H1 (cell line): ENCODE results near the gene MCEMP1. TPM values are rescaled to one million over a fixed set of nuclear protein-coding genes. Genes with fewer than 3 reads are reported as not detected.

Source experiments
- CTCF ChIA-PET: fragments of 300-600 bp; sonication (Branson Sonifier 250); formaldehyde crosslinking; loops from one replicate; lab custom pipeline; 2021; ENCODE audit not compliant: partially characterized antibody; lab: Charles Lee
- POLR2A ChIA-PET: fragments of 300-600 bp; sonication (Branson Sonifier 250); formaldehyde crosslinking; loops from one replicate; lab custom pipeline; 2021; ENCODE audit warnings: inconsistent platforms; ENCODE audit not compliant: partially characterized antibody; lab: Charles Lee
- DNase-seq, 2 experiments: peaks; one replicate each; pipeline versions ENCODE4 v3.0.0 to v3.0.0-alpha.2; 2010 to 2022; ENCODE audit warnings: low spot score in 2 of 2, low read depth in 1 of 2, mixed read lengths in 1 of 2
- FAIRE-seq: peaks from 2 replicates; lab custom pipeline; 2011; peaks lifted over from hg19 to GRCh38; lab: Jason Lieb, UNC
- H2AFZ ChIP-seq: 2 replicates; pipeline ENCODE4 v1.8.1; 2012; ENCODE audit warnings: low read length, inconsistent platforms
- H2AK5ac ChIP-seq: 2 replicates; pipeline ENCODE4 v1.6.1; 2013; ENCODE audit warnings: low read depth, low read length
- H2BK120ac ChIP-seq: replicated peaks from 2 replicates; pipeline ENCODE3; 2013; ENCODE audit warnings: low read depth, low read length, inconsistent platforms
- H2BK12ac ChIP-seq: 2 replicates; pipeline ENCODE4 v1.6.1; 2013; ENCODE audit warnings: low read depth, low read length
- H2BK15ac ChIP-seq: 2 replicates; pipeline ENCODE4 v1.6.1; 2013; ENCODE audit warnings: low read length
- H2BK20ac ChIP-seq: 2 replicates; pipeline ENCODE4 v1.6.1; 2013; ENCODE audit warnings: low read length
- H2BK5ac ChIP-seq: 2 replicates; pipeline ENCODE4 v1.6.1; 2013; ENCODE audit warnings: low read depth, low read length
- H3K14ac ChIP-seq: 2 replicates; pipeline ENCODE4 v1.6.1; 2013; ENCODE audit warnings: inconsistent platforms; ENCODE audit not compliant: insufficient read length
- H3K18ac ChIP-seq: 2 replicates; pipeline ENCODE4 v1.6.1; 2013; ENCODE audit warnings: low read length; ENCODE audit errors: extremely low read depth
- H3K23ac ChIP-seq: 2 replicates; pipeline ENCODE4 v1.6.1; 2013; ENCODE audit warnings: inconsistent platforms; ENCODE audit not compliant: insufficient read length
- H3K23me2 ChIP-seq: 2 replicates; pipeline ENCODE4 v1.6.1; 2013; ENCODE audit warnings: low read depth, low read length
- H3K27ac ChIP-seq: 2 replicates; pipeline ENCODE4 v1.6.1; 2011; ENCODE audit warnings: low read depth, low read length, inconsistent platforms
- H3K27me3 ChIP-seq, 4 experiments: replicated peaks in 1 of 4; 1 replicate in 1 of 4; 2 replicates in 3 of 4; pipeline versions ENCODE4 v1.6.1 to v1.8.1; 2011 to 2013; ENCODE audit warnings: low read length in 3 of 4, mild to moderate bottlenecking in 3 of 4, inconsistent platforms in 2 of 4, mixed read lengths in 2 of 4, moderate library complexity in 1 of 4; ENCODE audit not compliant: control insufficient read depth in 3 of 4, insufficient read depth in 3 of 4; ENCODE audit errors: extremely low read depth in 1 of 4
- H3K36me3 ChIP-seq, 4 experiments: 2 replicates each; pipeline versions ENCODE4 v1.6.1 to v1.8.1; 2011 to 2013; ENCODE audit warnings: mild to moderate bottlenecking in 4 of 4, low read length in 3 of 4, moderate library complexity in 2 of 4, control low read depth in 1 of 4, inconsistent platforms in 1 of 4; ENCODE audit not compliant: insufficient read depth in 4 of 4, control insufficient read depth in 2 of 4
- H3K4ac ChIP-seq: replicated peaks from 2 replicates; pipeline ENCODE3; 2013; ENCODE audit warnings: low read length, low read depth, mixed read lengths, inconsistent platforms; ENCODE audit not compliant: insufficient read length
- H3K4me1 ChIP-seq, 4 experiments: replicated peaks in 1 of 4; 1 replicate in 1 of 4; 2 replicates in 3 of 4; pipeline versions ENCODE4 v1.6.1 to v1.8.1; 2011 to 2013; ENCODE audit warnings: low read length in 3 of 4, inconsistent platforms in 2 of 4, mixed read lengths in 1 of 4; ENCODE audit not compliant: insufficient read depth in 4 of 4, control insufficient read depth in 3 of 4
- H3K4me2 ChIP-seq, 2 experiments: 2 replicates each; pipeline versions ENCODE4 v1.6.1 to v1.8.1; 2011 to 2013; ENCODE audit warnings: low read depth in 2 of 2, low read length in 2 of 2, control low read depth in 1 of 2, inconsistent platforms in 1 of 2, mild to moderate bottlenecking in 1 of 2; ENCODE audit not compliant: insufficient read depth in 1 of 2
- H3K4me3 ChIP-seq, 4 experiments: fragments of 200-600, 300-600 bp in 1 of 4; sonication (generic), shearing (Covaris generic), sonication (Bioruptor Twin) in 1 of 4; 2 replicates each; pipeline versions ENCODE4 v1.5.1 to v1.8.1; 2011 to 2016; ENCODE audit warnings: low read length in 4 of 4, low read depth in 3 of 4, control low read depth in 2 of 4, inconsistent platforms in 2 of 4, mild to moderate bottlenecking in 2 of 4, mixed read lengths in 1 of 4, moderate library complexity in 1 of 4; ENCODE audit not compliant: insufficient read depth in 2 of 4; ENCODE audit errors: extremely low read depth in 1 of 4
- H3K56ac ChIP-seq: replicated peaks from 2 replicates; pipeline ENCODE3; 2013; ENCODE audit warnings: low read depth, mild to moderate bottlenecking, mixed read lengths, low read length, inconsistent platforms; ENCODE audit not compliant: insufficient read length
- H3K79me1 ChIP-seq: 2 replicates; pipeline ENCODE4 v1.6.1; 2013; ENCODE audit warnings: low read depth, low read length, control low read depth
- H3K79me2 ChIP-seq, 2 experiments: 2 replicates each; pipeline versions ENCODE4 v1.6.1 to v1.8.1; 2012 to 2013; ENCODE audit warnings: low read length in 2 of 2, mild to moderate bottlenecking in 2 of 2, inconsistent platforms in 1 of 2; ENCODE audit not compliant: insufficient read depth in 2 of 2, control insufficient read depth in 1 of 2
- H3K9ac ChIP-seq, 4 experiments: replicated peaks in 1 of 4; 1 replicate in 1 of 4; 2 replicates in 3 of 4; pipeline versions ENCODE4 v1.6.1 to v1.8.1; 2011 to 2013; ENCODE audit warnings: low read depth in 3 of 4, low read length in 3 of 4, control low read depth in 2 of 4, mild to moderate bottlenecking in 2 of 4, moderate library complexity in 2 of 4, inconsistent platforms in 1 of 4; ENCODE audit errors: extremely low read depth in 1 of 4
- H3K9me3 ChIP-seq, 2 experiments: 2 replicates each; pipeline versions ENCODE4 v1.6.1 to v1.8.1; 2012 to 2013; ENCODE audit warnings: mild to moderate bottlenecking in 2 of 2, moderate library complexity in 2 of 2, control low read depth in 1 of 2, inconsistent platforms in 1 of 2, low read depth in 1 of 2, low read length in 1 of 2, mixed read lengths in 1 of 2; ENCODE audit not compliant: insufficient read depth in 2 of 2
- H4K20me1 ChIP-seq, 2 experiments: replicated peaks in 1 of 2; 2 replicates each; pipeline versions ENCODE3 to v1.8.1; 2011 to 2013; ENCODE audit warnings: inconsistent platforms in 2 of 2, low read length in 2 of 2, mild to moderate bottlenecking in 1 of 2; ENCODE audit not compliant: insufficient read depth in 2 of 2, control insufficient read depth in 1 of 2
- H4K5ac ChIP-seq: 2 replicates; pipeline ENCODE4 v1.6.1; 2013; ENCODE audit warnings: low read length, low read depth, mixed read lengths, inconsistent platforms; ENCODE audit not compliant: insufficient read length
- H4K8ac ChIP-seq: 2 replicates; pipeline ENCODE4 v1.8.0; 2013; ENCODE audit warnings: mild to moderate bottlenecking, moderate library complexity, low read length, inconsistent platforms; ENCODE audit not compliant: insufficient read depth; ENCODE audit errors: extremely low read depth
- H4K91ac ChIP-seq: replicated peaks from 2 replicates; pipeline ENCODE3; 2013; ENCODE audit warnings: low read length, mixed read lengths, inconsistent platforms; ENCODE audit not compliant: insufficient read length
- ASH2L ChIP-seq: fragments of 200-600, 300-600 bp; sonication (generic); IDR thresholded peaks from one replicate; pipeline ENCODE4 v1.7.1; 2017; ENCODE audit warnings: low read length
- CEBPB ChIP-seq: IDR thresholded peaks from 2 replicates; pipeline ENCODE4 v1.6.1; 2012; ENCODE audit warnings: low read depth, low read length
- CTCF ChIP-seq, 3 experiments: IDR thresholded peaks; 1 replicate in 2 of 3; 2 replicates in 1 of 3; pipeline versions ENCODE4 v1.5.1 to v1.6.1; 2011; ENCODE audit warnings: low read length in 3 of 3, mild to moderate bottlenecking in 3 of 3, inconsistent platforms in 2 of 3, low read depth in 1 of 3, moderate library complexity in 1 of 3; ENCODE audit not compliant: insufficient read depth in 1 of 3; ENCODE audit errors: control extremely low read depth in 1 of 3
- EGR1 ChIP-seq: IDR thresholded peaks from 2 replicates; pipeline ENCODE4 v1.6.1; 2011; ENCODE audit warnings: low read depth, low read length, borderline replicate concordance
- POLR2AphosphoS5 ChIP-seq: IDR thresholded peaks from 2 replicates; pipeline ENCODE4 v1.6.1; 2011; ENCODE audit warnings: low read depth, low read length
- TAF7 ChIP-seq: optimal IDR thresholded peaks from 2 replicates; pipeline ENCODE3; 2011; ENCODE audit warnings: low read depth, mild to moderate bottlenecking, inconsistent platforms, low read length, moderate library complexity, borderline replicate concordance
- TEAD4 ChIP-seq: IDR thresholded peaks from 2 replicates; pipeline ENCODE4 v1.6.1; 2012; ENCODE audit warnings: low read depth, low read length, inconsistent platforms, mixed read lengths
- YY1 ChIP-seq: IDR thresholded peaks from 2 replicates; pipeline ENCODE4 v1.6.1; 2011; ENCODE audit warnings: low read depth, mild to moderate bottlenecking, low read length
- WGBS, 2 experiments: shearing (Covaris generic) in 1 of 2; methylation state at CpG; one replicate each; pipeline versions ENCODE4 v1.1.6 to v1.1.7; 2013 to 2015; ENCODE audit warnings: low lambda C conversion rate in 2 of 2, mixed read lengths in 2 of 2, inconsistent platforms in 1 of 2, low coverage in 1 of 2, missing lambda C conversion rate in 1 of 2; ENCODE audit not compliant: insufficient replicate concordance in 2 of 2, insufficient coverage in 1 of 2, insufficient read length in 1 of 2; ENCODE audit errors: extremely low coverage in 1 of 2, missing lambda C conversion rate in 1 of 2; 5-methylcytosine and 5-hydroxymethylcytosine counted together
- polyA plus RNA-seq, 7 experiments: library from polyadenylated mRNA; depleted of rRNA in 3 of 7; stranded (reverse) in 5 of 7; unstranded in 2 of 7; fragments of >200 nt in 5 of 7; fragments of 200-250 nt in 2 of 7; gene quantifications; 1 replicate in 5 of 7; 2 replicates in 1 of 7; 4 replicates in 1 of 7; pipeline versions ENCODE4 v1.2.1 to v1.2.3, GENCODE V29; 2011 to 2013; ENCODE audit warnings: missing spikeins in 2 of 7, mixed read lengths in 2 of 7
- total RNA-seq: library from RNA; stranded (reverse); fragmentation: NEBNext Ultra II Directional; extraction: Animal tissue kit (Norgen Biotek cat#: 25700); gene quantifications from 2 replicates; pipeline ENCODE4 v1.2.1, GENCODE V29; 2021

Gene MCEMP1
- total and polyA plus RNA-seq, 2 of the 8 experiments (the other 6 are each of a cell fraction or from before 2014, with no cell fraction given) = not detected

GRCh38 chr19:7652061-7652641, 24.7 kb upstream of the MCEMP1 start:
- no peak overlapping the region for H3K9ac ChIP-seq
- DNase-seq = peak; percentile 49 to 99
- no peak overlapping the region for H2BK15ac ChIP-seq
- H3K36me3 ChIP-seq = 0 out of 8 replicates have a peak, but pooled peaks cover 0 to under 1% (median 0%) of the 10 kb centered on the region in 4 experiments
- H3K56ac ChIP-seq = no peak overlapping the region
- peaks cover 0 to 1% of the 10 kb centered on the region in 2 experiments for H4K20me1 ChIP-seq
- peak overlapping the region in 2 of 4 experiments; percentile 0 to 45; a peak in 2 of 8 replicates for H3K4me3 ChIP-seq
- peak; percentile 74 for FAIRE-seq
- H3K4ac ChIP-seq = no peak overlapping the region
- POLR2A ChIA-PET = interaction anchor here (1.6 kb wide), 1 partner anchor 11 kb away, joined by 7 read pairs; no protein-coding TSS in a partner anchor
- H2BK120ac ChIP-seq = no peak overlapping the region
- WGBS, 2 experiments = 16% methylated on average over 28 of the region's 28 CpGs; no CpG with 5 or more reads in 1 of the 2 experiments
- no peak overlapping the region for H3K27ac ChIP-seq
- H3K14ac ChIP-seq = no peak overlapping the region
- H3K4me1 ChIP-seq = peaks cover 0 to 2% (median 0%) of the 10 kb centered on the region in 4 experiments; a peak in 4 of 7 replicates
- peaks cover 2 to 18% (median 6%) of the 10 kb centered on the region in 4 experiments for H3K27me3 ChIP-seq
- H3K4me2 ChIP-seq = peak overlapping the region; percentile 50 to 70
- H3K23ac ChIP-seq = no peak overlapping the region
- CTCF ChIA-PET = interaction anchor here (0.6 to 3.1 kb wide), 20 partner anchors 9 to 503 kb away, joined by 3 to 13 read pairs (median 4); partner anchors contain the start of genes RETN, STXBP2 and TRAPPC5
- no peak overlapping the region for H2BK5ac ChIP-seq
- H3K9me3 ChIP-seq = no peaks in the 10 kb centered on the region
- no peak overlapping the region for H4K91ac ChIP-seq
- no peaks in the 10 kb centered on the region for H3K79me1 ChIP-seq
- H2BK20ac ChIP-seq = no peak overlapping the region
- H4K5ac ChIP-seq = no peak overlapping the region
- 0 out of 2 replicates have a peak overlapping the region, but pooled peaks have one; percentile 62 for H2AFZ ChIP-seq
- no peaks in the 10 kb centered on the region for H3K79me2 ChIP-seq
- H2AK5ac ChIP-seq = no peak overlapping the region
- 0 out of 2 replicates have a peak, but pooled peaks cover 2% of the 10 kb centered on the region for H3K23me2 ChIP-seq
- H2BK12ac ChIP-seq = no peak overlapping the region
- no peak overlapping the region for H3K18ac ChIP-seq
- no peak overlapping the region for H4K8ac ChIP-seq
- TF ChIP-seq CTCF (IDR thresholded peaks at IDR 0.05; ENCODE audit: control extremely low read depth in 1 of 3, insufficient read depth in 1 of 3, low read depth in 1 of 3, low read length in 3 of 3) (peak; percentile 72 to 87 (median 79)), TEAD4 (peak; percentile 54; the same call in 1 of the 2 replicates), EGR1 (no peak), POLR2AphosphoS5 (peak; percentile 21; the same call in 1 of the 2 replicates), TAF7 (peak; percentile 34), YY1 (0 out of 2 replicates have a peak, but pooled peaks have one; percentile 5), ASH2L (peak; percentile 82), CEBPB (peak; percentile 78)
